ENCODE measurements around the gene IFI27L1. TPM values are rescaled to one million over a fixed set of nuclear protein-coding genes. Genes with fewer than 3 reads are reported as not detected.

The IFI27L1 gene
- total RNA-seq, 5 donors from 2014 or later (not counting 1 experiment from before 2014, with no cell fraction given): 7.1 to 10.4 (median 10.0) TPM

DNA sequence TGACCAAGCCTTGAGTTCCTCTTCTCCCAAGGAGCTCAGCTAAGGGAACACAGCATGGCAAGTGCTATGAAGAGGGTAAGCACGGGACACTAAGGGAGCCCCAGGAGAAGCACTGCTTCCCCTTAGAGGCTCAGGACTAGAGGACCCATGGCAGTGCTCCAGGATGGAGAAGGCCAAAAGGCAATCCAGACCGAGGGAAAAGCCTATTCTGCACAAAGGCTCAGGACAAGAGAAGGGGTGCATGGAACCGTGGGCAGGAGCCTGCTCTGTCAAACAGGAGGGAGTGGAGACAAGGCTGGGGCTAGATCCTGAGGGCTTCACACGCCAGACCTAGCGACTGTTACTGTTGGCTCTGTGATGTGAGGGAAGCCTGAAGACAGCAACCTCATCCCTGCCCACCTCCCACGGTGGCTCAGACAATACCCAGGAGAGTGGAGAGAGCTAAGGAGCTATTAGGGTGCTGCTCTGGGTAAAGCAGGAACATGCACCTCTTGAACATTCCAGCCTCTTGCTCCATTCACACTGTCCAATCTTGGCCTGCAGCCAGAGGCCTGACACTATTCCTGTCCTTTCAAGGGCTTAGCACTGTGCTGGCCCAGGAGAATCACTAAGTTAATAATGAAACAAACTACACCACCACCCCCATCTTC, 30.8 kb upstream of the IFI27L1 start:
- 95% methylated on average over 3 of the region's 6 CpGs for WGBS (ENCODE audit: insufficient coverage)
- ATAC-seq (replicated peaks in 1 of 4) (no peak), DNase-seq (peak in 1 of 35 experiments; percentile 8)
- Mint-ChIP-seq H3K4me3 (no peak overlapping the region), H3K4me1 (peaks cover 4 to 20% (median 8%) of the 10 kb centered on the region in 3 donors), H3K36me3 (peaks cover 62% of the 10 kb centered on the region), H3K27ac (peak overlapping the region in 1 of 2 donors; percentile 36), H3K9me3 (no peaks in the 10 kb centered on the region), H3K27me3 (no peaks in the 10 kb centered on the region)
- H3K36me3 ChIP-seq (ENCODE audit: control insufficient read depth in 2 of 2, extremely low read depth in 1 of 2, insufficient read depth in 1 of 2, low read length in 1 of 2): peaks cover 26 to 91% of the 10 kb centered on the region in 2 donors
- H3K27me3 ChIP-seq (replicated peaks in 1 of 2; ENCODE audit: control insufficient read depth in 2 of 2, extremely low read depth in 1 of 2, insufficient read depth in 2 of 2, low read length in 1 of 2): no peaks in the 10 kb centered on the region
- H3K4me3 ChIP-seq (ENCODE audit: control insufficient read depth in 1 of 2, extremely low read depth in 1 of 2, low read length in 1 of 2): no peak overlapping the region
- H3K27ac ChIP-seq (ENCODE audit: low read length): no peak overlapping the region
- no peaks in the 10 kb centered on the region for H3K4me1 ChIP-seq (ENCODE audit: control insufficient read depth in 1 of 2, extremely low read depth in 1 of 2, insufficient read depth in 2 of 2, low read length in 2 of 2)
- POLR2A ChIA-PET: interaction anchor here (0.6 to 0.8 kb wide), 5 partner anchors 9 to 130 kb away, joined by 3 to 7 read pairs (median 3); partner anchors contain the start of gene IFI27L1 (in 1 of the 2)
- CTCF ChIA-PET: interaction anchor here (0.7 to 2.4 kb wide), 3 partner anchors 28 to 125 kb away, joined by 3 to 7 read pairs (median 3); partner anchors contain the start of genes DDX24 (in 1 of the 2) and IFI27L1 (in 1 of the 2)
- H3K9me3 ChIP-seq: no peaks in the 10 kb centered on the region

DNA sequence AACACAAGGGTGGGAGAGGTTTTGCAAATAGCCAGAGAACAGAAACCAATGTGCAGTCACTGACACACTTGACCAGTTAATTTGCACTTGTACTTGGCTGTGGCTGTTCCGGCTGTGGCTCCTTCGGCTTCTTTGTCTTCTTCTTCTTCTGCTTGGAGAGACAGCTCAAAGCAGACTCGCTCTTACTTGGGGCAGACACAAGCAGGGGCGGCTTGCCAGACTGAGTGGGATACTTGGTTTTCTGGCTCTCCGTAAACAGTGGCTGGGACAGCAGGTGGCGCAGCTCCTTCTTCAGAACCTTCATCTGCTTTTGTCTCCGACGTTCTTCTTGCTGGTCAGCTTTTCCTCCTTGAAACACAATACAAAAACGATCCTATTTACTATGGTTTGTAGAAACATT, 30.0 kb upstream of the IFI27L1 start:
- Mint-ChIP-seq H3K4me1 (peaks cover 7 to 27% (median 14%) of the 10 kb centered on the region in 3 donors), H3K9me3 (no peaks in the 10 kb centered on the region), H3K27ac (peak overlapping the region in 1 of 2 donors; percentile 22), H3K4me3 (peak overlapping the region in 1 of 3 donors; percentile 27), H3K27me3 (no peaks in the 10 kb centered on the region), H3K36me3 (peaks cover 66% of the 10 kb centered on the region)
- Histone ChIP-seq H3K4me3 (ENCODE audit: control insufficient read depth in 1 of 2, extremely low read depth in 1 of 2, low read length in 1 of 2) (no peak overlapping the region), H3K27me3 (replicated peaks in 1 of 2; ENCODE audit: control insufficient read depth in 2 of 2, extremely low read depth in 1 of 2, insufficient read depth in 2 of 2, low read length in 1 of 2) (no peaks in the 10 kb centered on the region), H3K36me3 (ENCODE audit: control insufficient read depth in 2 of 2, extremely low read depth in 1 of 2, insufficient read depth in 1 of 2, low read length in 1 of 2) (peaks cover 26 to 95% of the 10 kb centered on the region in 2 donors), H3K27ac (ENCODE audit: low read length) (no peak overlapping the region), H3K9me3 (no peaks in the 10 kb centered on the region), H3K4me1 (ENCODE audit: control insufficient read depth in 1 of 2, extremely low read depth in 1 of 2, insufficient read depth in 2 of 2, low read length in 2 of 2) (peaks cover under 1 to 1% of the 10 kb centered on the region in 2 experiments)
- CTCF ChIA-PET: interaction anchor here (0.7 to 2.4 kb wide), 3 partner anchors 31 to 124 kb away, joined by 3 to 7 read pairs (median 5); partner anchors contain the start of genes DDX24 (in 1 of the 2) and IFI27L1 (in 1 of the 2)
- 94% methylated on average over 4 of the region's 9 CpGs for WGBS (ENCODE audit: insufficient coverage)
- ATAC-seq (replicated peaks in 1 of 4) (no peak), DNase-seq (peak in 1 of 35 experiments; percentile 12)
- POLR2A ChIA-PET: interaction anchor here (0.6 to 1.0 kb wide), 5 partner anchors 8 to 130 kb away, joined by 3 to 8 read pairs (median 7); no protein-coding TSS in a partner anchor

DNA sequence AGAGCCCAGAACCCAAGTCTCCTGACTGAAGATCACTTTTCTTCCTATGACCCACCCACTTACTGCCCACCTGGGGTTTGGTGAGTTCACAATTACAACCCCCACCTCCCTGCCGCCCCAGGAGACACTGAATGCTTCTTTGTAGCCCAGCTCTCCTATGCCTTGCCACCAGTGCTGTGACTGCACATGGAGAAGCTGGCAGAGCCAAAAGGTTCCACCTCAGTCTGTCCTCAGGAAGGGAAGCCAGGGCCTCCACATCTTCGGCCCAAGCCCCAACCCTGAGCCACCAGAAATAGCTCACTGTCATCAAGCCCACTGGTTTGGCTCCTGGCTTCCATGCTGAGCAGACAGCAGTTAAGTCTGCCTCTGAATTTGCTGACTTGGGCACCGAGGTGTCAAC, 29.3 kb upstream of the IFI27L1 start:
- peak in 1 of 35 experiments; percentile 7 for DNase-seq
- POLR2A ChIA-PET: interaction anchor here in 1 of 2 donors (1.0 to 1.1 kb wide), 3 partner anchors 16 to 30 kb away, joined by 3 to 5 read pairs (median 4); partner anchors contain the start of genes DDX24 and IFI27L1
- CTCF ChIA-PET: interaction anchor here (1.0 to 2.2 kb wide), 2 partner anchors 17 to 85 kb away, joined by 3 to 5 read pairs; no protein-coding TSS in a partner anchor
- no peaks in the 10 kb centered on the region for H3K27me3 ChIP-seq (replicated peaks in 1 of 2; ENCODE audit: control insufficient read depth in 2 of 2, extremely low read depth in 1 of 2, insufficient read depth in 2 of 2, low read length in 1 of 2)
- H3K27ac ChIP-seq (ENCODE audit: low read length): no peak overlapping the region
- WGBS (ENCODE audit: insufficient coverage): 94% methylated on average over 2 of the region's 3 CpGs
- no peaks in the 10 kb centered on the region for H3K9me3 Mint-ChIP-seq
- peaks cover 11 to 34% (median 20%) of the 10 kb centered on the region in 3 donors for H3K4me1 Mint-ChIP-seq
- H3K4me1 ChIP-seq (ENCODE audit: control insufficient read depth in 1 of 2, extremely low read depth in 1 of 2, insufficient read depth in 2 of 2, low read length in 2 of 2): peaks cover 7% of the 10 kb centered on the region in 2 experiments
- ATAC-seq (replicated peaks in 1 of 4): no peak
- H3K9me3 ChIP-seq: no peaks in the 10 kb centered on the region
- H3K36me3 Mint-ChIP-seq: peaks cover 72% of the 10 kb centered on the region
- H3K4me3 Mint-ChIP-seq: peak overlapping the region in 1 of 3 donors; percentile 13
- H3K27me3 Mint-ChIP-seq: no peaks in the 10 kb centered on the region
- peaks cover 25 to 98% of the 10 kb centered on the region in 2 donors for H3K36me3 ChIP-seq (ENCODE audit: control insufficient read depth in 2 of 2, extremely low read depth in 1 of 2, insufficient read depth in 1 of 2, low read length in 1 of 2)
- no peak overlapping the region for H3K4me3 ChIP-seq (ENCODE audit: control insufficient read depth in 1 of 2, extremely low read depth in 1 of 2, low read length in 1 of 2)
- H3K27ac Mint-ChIP-seq: peak overlapping the region in 1 of 2 donors; percentile 55

DNA sequence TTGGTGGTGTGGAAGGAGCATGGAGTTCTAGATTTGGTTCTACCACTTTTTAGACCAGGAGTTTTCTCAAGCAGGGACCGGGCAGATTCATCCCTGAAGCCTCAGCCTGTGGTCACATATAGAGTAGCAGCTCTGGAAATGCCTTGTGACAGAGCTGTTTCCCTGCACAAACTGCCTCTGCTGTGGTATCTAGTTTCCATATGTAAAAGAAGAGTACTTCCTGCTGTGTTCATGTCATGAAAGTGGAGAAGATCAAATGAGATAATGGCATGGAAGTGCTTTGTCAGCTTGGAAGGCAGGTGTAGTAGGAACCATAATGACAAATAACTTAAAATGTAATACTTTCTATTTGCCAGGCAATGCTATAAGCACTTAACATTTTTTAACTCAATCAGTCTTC, 28.9 kb upstream of the IFI27L1 start:
- WGBS (ENCODE audit: insufficient coverage): no CpG with 5 or more reads among the region's 1 CpG
- ChIA-PET POLR2A (interaction anchor here in 1 of 2 donors (1.0 to 1.1 kb wide), 3 partner anchors 16 to 29 kb away, joined by 3 to 5 read pairs (median 4); partner anchors contain the start of genes DDX24 and IFI27L1), CTCF (interaction anchor here (1.0 to 2.2 kb wide), 3 partner anchors 16 to 84 kb away, joined by 3 to 5 read pairs (median 3); no protein-coding TSS in a partner anchor)
- H3K4me1 Mint-ChIP-seq: peaks cover 15 to 38% (median 25%) of the 10 kb centered on the region in 3 donors
- H3K9me3 Mint-ChIP-seq: no peaks in the 10 kb centered on the region
- peak overlapping the region in 1 of 2 donors; percentile 55 for H3K27ac Mint-ChIP-seq
- H3K4me3 Mint-ChIP-seq: no peak overlapping the region
- no peaks in the 10 kb centered on the region for H3K27me3 Mint-ChIP-seq
- H3K9me3 ChIP-seq: no peaks in the 10 kb centered on the region
- H3K36me3 ChIP-seq (ENCODE audit: control insufficient read depth in 2 of 2, extremely low read depth in 1 of 2, insufficient read depth in 1 of 2, low read length in 1 of 2): peaks cover 22 to 95% of the 10 kb centered on the region in 2 donors
- no peaks in the 10 kb centered on the region for H3K27me3 ChIP-seq (replicated peaks in 1 of 2; ENCODE audit: control insufficient read depth in 2 of 2, extremely low read depth in 1 of 2, insufficient read depth in 2 of 2, low read length in 1 of 2)
- no peak overlapping the region for H3K27ac ChIP-seq (ENCODE audit: low read length)
- ATAC-seq (replicated peaks in 1 of 4): no peak
- peaks cover 72% of the 10 kb centered on the region for H3K36me3 Mint-ChIP-seq
- no peak for DNase-seq
- no peak overlapping the region for H3K4me3 ChIP-seq (ENCODE audit: control insufficient read depth in 1 of 2, extremely low read depth in 1 of 2, low read length in 1 of 2)
- H3K4me1 ChIP-seq (ENCODE audit: control insufficient read depth in 1 of 2, extremely low read depth in 1 of 2, insufficient read depth in 2 of 2, low read length in 2 of 2): peaks cover 10 to 11% of the 10 kb centered on the region in 2 experiments

DNA sequence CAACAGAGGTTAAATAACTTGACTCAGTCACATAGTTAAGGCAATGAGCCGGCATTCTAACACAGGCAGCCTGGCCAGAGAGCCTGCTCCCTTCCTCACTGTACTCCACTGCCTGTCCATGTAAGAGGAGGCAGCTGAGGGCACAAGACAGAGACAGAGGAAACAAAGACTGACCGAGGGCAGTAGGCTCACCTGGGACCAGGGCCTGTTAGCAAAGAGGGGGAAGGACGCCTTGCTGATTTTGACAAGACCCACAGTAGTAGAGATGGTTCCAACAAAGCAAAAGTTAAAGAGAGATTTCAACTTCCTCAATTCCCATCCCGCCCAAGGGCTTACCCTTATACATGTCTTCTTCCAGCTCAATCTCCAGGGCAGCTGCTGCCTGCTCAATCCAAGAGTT, 28.4 kb upstream of the IFI27L1 start:
- DNase-seq: peak in 1 of 35 experiments; percentile 4
- ChIA-PET POLR2A (interaction anchor here in 1 of 2 donors (1.1 kb wide), 1 partner anchor 15 kb away, joined by 3 read pairs; no protein-coding TSS in a partner anchor), CTCF (interaction anchor here in 1 of 2 donors (0.6 to 2.2 kb wide), 3 partner anchors 14 to 84 kb away, joined by 3 to 5 read pairs (median 3); no protein-coding TSS in a partner anchor)
- Mint-ChIP-seq H3K27ac (no peak overlapping the region), H3K36me3 (peaks cover 74% of the 10 kb centered on the region), H3K27me3 (no peaks in the 10 kb centered on the region), H3K4me1 (peaks cover 20 to 43% (median 29%) of the 10 kb centered on the region in 3 donors), H3K9me3 (no peaks in the 10 kb centered on the region), H3K4me3 (no peak overlapping the region)
- ATAC-seq (replicated peaks in 1 of 4): no peak
- Histone ChIP-seq H3K27me3 (replicated peaks in 1 of 2; ENCODE audit: control insufficient read depth in 2 of 2, extremely low read depth in 1 of 2, insufficient read depth in 2 of 2, low read length in 1 of 2) (no peaks in the 10 kb centered on the region), H3K9me3 (no peaks in the 10 kb centered on the region), H3K4me3 (ENCODE audit: control insufficient read depth in 1 of 2, extremely low read depth in 1 of 2, low read length in 1 of 2) (no peak overlapping the region), H3K4me1 (ENCODE audit: control insufficient read depth in 1 of 2, extremely low read depth in 1 of 2, insufficient read depth in 2 of 2, low read length in 2 of 2) (peaks cover 12 to 14% of the 10 kb centered on the region in 2 experiments), H3K36me3 (ENCODE audit: control insufficient read depth in 2 of 2, extremely low read depth in 1 of 2, insufficient read depth in 1 of 2, low read length in 1 of 2) (peaks cover 22 to 95% of the 10 kb centered on the region in 2 donors), H3K27ac (ENCODE audit: low read length) (no peak overlapping the region)
- no CpG with 5 or more reads among the region's 4 CpGs for WGBS (ENCODE audit: insufficient coverage)

DNA sequence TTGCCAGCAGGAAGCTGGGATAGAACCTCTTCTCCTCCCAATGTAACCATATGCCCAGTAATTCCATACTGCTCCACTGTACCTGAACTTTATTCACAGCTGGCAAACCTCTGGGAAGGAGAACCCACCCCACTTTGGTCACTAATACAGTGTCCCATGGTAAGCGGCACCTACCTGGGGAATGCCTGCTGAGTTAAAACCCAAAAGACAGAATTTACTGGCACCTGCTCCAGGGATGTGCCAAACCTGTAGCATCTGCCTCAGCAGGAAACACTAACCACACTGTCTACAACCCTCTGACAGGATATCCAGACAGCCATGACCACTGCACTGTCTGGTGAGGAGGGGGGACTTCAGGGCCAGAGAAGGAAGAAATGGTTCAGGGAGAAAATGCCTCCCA, 26.7 kb upstream of the IFI27L1 start:
- ChIA-PET CTCF (no interaction called here), POLR2A (no interaction called here)
- H3K27me3 ChIP-seq (replicated peaks in 1 of 2; ENCODE audit: control insufficient read depth in 2 of 2, extremely low read depth in 1 of 2, insufficient read depth in 2 of 2, low read length in 1 of 2): no peaks in the 10 kb centered on the region
- Mint-ChIP-seq H3K27ac (no peak overlapping the region), H3K4me1 (peaks cover 37 to 60% (median 47%) of the 10 kb centered on the region in 3 donors), H3K4me3 (no peak overlapping the region), H3K9me3 (no peaks in the 10 kb centered on the region), H3K36me3 (peaks cover 80% of the 10 kb centered on the region), H3K27me3 (no peaks in the 10 kb centered on the region)
- no peak overlapping the region for H3K27ac ChIP-seq (ENCODE audit: low read length)
- H3K9me3 ChIP-seq: no peaks in the 10 kb centered on the region
- ATAC-seq (replicated peaks in 1 of 4) (no peak), DNase-seq (peak in 1 of 35 experiments; percentile 6)
- H3K36me3 ChIP-seq (ENCODE audit: control insufficient read depth in 2 of 2, extremely low read depth in 1 of 2, insufficient read depth in 1 of 2, low read length in 1 of 2): peaks cover 22 to 94% of the 10 kb centered on the region in 2 donors
- no CpG with 5 or more reads among the region's 1 CpG for WGBS (ENCODE audit: insufficient coverage)
- H3K4me1 ChIP-seq (ENCODE audit: control insufficient read depth in 1 of 2, extremely low read depth in 1 of 2, insufficient read depth in 2 of 2, low read length in 2 of 2): peaks cover 21 to 30% of the 10 kb centered on the region in 2 experiments
- H3K4me3 ChIP-seq (ENCODE audit: control insufficient read depth in 1 of 2, extremely low read depth in 1 of 2, low read length in 1 of 2): no peak overlapping the region
